ENCODE results near the gene STK16.

Gene STK16

GRCh38 chr2:219290381-219291171, 45.3 kb downstream of the STK16 start:
- DNase-seq, result no peak

- DNase-seq, result no peak
Observed at GRCh38 chr2:219291394-219291793, 46.1 kb downstream of the STK16 start.

DNA sequence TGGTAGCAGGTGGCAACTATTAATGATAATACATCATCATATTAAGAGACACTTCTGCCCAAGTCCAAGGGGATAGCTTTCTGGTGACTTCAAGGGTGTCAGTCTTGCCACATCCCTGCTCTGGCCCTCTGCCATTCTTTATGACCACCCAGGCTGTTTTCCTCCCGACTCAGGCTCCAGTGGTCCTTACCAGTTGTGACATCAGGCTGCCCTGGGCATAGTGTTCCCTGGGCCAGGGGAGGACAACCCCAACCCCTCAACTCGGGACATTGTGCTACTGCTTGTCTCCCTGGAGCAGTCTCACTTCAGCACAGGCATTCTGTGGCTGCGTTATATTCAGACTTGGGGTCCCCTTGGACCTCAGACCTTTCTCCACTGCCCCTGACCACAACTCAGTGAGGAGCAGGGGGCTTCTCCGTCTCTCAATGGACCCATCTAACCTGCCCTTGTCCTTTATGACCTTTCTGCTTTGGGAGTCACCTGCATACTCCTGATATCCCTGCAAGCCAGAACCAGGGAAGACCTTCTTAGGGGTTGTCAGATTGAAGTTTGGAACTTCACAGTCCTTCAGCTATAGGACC, 46.7 kb downstream of the STK16 start:
- DNase-seq, result no peak

DNA sequence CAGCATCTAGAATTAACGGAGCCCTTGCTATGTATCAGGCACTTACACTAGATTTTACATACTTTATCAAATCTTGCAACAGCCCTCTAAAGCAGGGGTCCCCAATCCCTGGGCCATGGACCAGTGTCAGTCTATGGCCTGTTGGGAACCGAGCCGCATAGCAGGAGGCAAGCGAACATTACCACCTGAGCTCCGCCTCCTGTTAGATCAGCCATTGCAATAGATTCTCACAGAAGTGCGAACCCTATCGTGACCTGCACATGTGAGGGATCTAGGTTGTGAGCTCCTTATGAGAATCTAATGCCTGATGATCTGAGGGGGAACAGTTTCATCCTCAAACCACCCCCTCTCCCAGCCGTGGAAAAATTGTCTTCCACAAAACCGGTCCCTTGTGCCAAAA, 47.3 kb downstream of the STK16 start:
- DNase-seq, result peak; percentile 24

DNA sequence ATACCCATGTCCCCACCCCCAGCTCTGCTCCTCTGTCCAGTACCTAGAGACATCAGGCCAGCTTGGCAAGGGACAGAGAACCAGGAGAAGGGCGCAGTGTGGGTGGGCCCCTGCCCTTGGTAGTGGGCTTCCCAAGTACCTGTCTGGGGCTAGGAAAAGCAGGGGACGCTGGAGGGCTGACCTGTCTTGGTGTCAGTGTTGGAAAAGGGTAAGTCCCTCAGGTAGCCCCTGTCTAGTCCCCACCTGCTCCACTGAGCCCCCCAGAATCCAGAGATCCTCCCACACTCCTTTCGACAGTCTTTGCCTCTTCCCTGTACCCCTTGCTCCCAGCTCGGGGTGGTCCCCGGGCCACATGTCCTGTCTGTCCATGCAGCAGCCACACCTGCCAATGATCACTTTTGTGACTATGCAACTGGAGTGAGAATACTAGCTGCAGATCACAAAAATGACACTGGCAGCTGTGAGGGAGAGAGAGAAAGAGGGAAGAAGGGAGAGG, 48.5 kb downstream of the STK16 start:
- peak; percentile 30 for DNase-seq

DNA sequence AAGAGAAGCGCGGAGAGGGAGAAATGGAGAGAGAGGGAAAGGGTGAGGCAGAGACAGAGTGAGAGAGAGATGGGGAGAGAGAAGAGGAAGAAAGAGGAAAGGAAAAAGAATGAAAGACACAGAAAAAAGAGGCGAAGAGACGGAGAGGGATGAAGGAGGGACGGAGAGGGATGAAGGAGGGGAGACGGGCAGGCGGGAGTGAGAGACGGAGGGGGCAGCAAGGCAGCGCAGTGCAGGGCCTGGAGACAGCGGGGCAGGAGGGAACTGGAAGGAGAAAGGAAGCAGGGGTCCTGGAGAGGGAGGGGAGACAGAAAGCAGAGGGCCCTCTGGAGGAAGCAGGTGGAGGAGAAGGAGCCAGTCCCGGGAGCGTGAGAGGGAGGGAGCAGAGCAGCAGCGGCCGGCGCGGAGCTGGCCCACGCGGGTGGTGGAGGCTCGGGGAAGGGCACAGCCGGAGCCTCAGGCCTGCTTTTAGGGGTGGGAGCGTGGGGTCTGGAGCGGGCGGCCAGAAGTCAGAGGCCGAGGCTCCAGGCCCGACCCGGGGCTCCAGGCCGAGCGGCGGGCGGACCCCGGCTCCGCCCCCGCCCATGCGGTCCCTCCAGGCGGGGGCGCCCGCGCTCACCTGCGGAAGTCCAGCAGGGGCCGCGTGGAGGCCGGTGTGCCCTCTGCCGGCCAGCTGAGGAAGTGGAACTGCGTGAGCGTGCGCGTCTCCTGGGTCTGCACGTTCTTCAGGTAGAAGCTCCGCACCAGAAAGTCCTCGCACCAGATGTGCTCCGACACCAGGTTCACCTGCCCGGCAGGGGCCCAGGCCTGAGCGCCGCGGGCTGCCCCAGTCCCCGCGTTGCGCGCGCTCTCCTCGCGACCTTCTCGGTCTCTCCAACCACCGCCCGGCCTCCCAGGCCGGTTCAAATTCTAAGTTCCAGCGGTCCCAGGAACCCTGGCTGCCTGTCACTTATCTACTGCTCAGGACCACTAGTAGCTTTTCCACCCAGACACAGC, 49.4 kb downstream of the STK16 start:
- peak; percentile 93 for DNase-seq

GRCh38 chr2:219296142-219296541, 50.9 kb downstream of the STK16 start:
- DNase-seq, result peak; percentile 26

- DNase-seq, result peak; percentile 30
Observed at GRCh38 chr2:219296631-219297391, 51.5 kb downstream of the STK16 start.

DNA sequence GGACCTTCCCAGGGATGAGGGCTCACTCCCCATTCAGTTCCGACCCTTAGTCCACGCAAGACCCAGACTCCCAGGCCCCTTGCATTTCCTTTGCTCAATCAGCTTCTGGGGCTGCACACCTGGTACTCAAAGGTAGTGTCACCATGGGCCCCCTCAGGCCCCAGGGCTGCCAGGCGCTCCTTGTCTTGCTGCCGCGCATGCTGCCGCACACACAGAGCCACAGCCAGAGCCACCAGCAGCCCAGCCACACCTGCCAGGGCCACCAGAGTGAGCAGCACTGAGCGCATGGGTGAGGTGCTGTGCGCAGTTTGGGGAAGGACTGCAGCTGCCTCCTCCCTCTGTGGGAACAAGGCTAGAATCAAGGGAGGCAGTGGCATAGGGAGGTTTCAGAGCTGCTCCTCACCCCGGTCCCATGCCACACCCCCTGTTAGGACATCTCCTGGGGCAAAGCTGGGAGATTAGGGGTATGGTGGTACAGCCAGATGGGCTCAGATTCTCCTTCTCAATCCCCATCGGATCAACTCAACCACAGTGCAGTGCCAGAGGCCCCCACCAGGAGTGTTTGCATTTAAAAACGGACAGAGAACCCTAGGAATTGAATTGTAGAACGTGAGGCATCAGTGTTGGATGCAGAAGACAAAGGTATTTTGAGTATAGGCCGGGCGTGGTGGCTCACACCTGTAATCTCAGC, 52.6 kb downstream of the STK16 start:
- no peak for DNase-seq

DNA sequence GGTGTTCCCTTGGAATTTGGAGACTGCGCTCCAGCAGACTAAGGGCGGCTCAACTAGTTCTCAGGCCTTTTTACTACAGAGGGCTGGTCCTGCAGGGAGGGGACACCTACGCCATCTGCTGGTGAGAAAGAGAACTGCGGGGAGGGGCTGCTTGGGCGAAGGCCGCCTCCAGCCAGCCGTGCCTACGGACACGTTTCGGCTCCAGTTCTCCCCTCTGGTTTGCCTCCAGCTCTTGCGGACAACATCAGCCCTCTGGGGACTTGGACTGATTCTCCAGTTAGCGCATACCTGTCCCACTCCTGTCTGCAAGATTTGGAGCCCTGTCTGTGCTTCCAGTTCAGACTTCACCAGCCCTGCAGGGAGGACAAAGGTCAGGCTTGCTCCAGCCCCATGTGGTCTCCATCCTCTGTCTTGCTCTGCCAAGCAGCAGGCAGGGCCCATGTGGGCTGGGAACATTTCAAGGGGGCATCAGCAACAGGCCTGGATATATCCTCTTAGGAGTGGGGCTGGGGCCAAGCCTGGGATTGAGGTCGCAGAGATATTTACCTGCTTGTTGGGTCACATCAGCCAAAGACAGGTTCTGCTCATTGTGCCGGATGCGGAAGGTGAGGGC, 53.6 kb downstream of the STK16 start:
- peak; percentile 96 for DNase-seq

GRCh38 chr2:219299372-219299760, 54.1 kb downstream of the STK16 start:
- DNase-seq, result no peak

Data from activated CD4-positive, CD25-positive, alpha-beta regulatory T cell treated with anti-CD3 and anti-CD28 coated beads, Interleukin-2, amount 50 U/mL, for 72 hours (primary cell).